ENCODE measurements around the gene KSR2.

The KSR2 gene

GRCh38 chr12:117502633-117503032, 466.2 kb downstream of the KSR2 start:
- no peak for FAIRE-seq

GRCh38 chr12:117502233-117502632, 466.6 kb downstream of the KSR2 start:
- DNase-seq (ENCODE audit: low spot score), result no peak
- no peak for FAIRE-seq

More at GRCh38 chr12:117502633-117503032, 466.2 kb downstream of the KSR2 start:
- DNase-seq (ENCODE audit: low spot score), result no peak

GRCh38 chr12:117501076-117501869, 467.5 kb downstream of the KSR2 start:
- FAIRE-seq (no peak), DNase-seq (ENCODE audit: low spot score) (no peak)

- DNase-seq (ENCODE audit: low spot score) (no peak), FAIRE-seq (no peak)
These were observed 468.9 kb downstream of the KSR2 start for GRCh38 chr12:117499759-117500485.

GRCh38 chr12:117498880-117499279, 469.9 kb downstream of the KSR2 start:
- no peak for FAIRE-seq
- DNase-seq (ENCODE audit: low spot score), result no peak

GRCh38 chr12:117498256-117498655, 470.5 kb downstream of the KSR2 start:
- no peak for DNase-seq (ENCODE audit: low spot score)

GRCh38 chr12:117497407-117497806, 471.4 kb downstream of the KSR2 start:
- no peak for FAIRE-seq
- DNase-seq (ENCODE audit: low spot score), result no peak

More at GRCh38 chr12:117498256-117498655, 470.5 kb downstream of the KSR2 start:
- no peak for FAIRE-seq

GRCh38 chr12:117494833-117495655, 473.7 kb downstream of the KSR2 start:
- FAIRE-seq, result no peak
- DNase-seq (ENCODE audit: low spot score), result no peak

GRCh38 chr12:117491711-117492110, 477.1 kb downstream of the KSR2 start:
- no peak for DNase-seq (ENCODE audit: low spot score)
- FAIRE-seq, result no peak

GRCh38 chr12:117490130-117490529, 478.7 kb downstream of the KSR2 start:
- no peak for DNase-seq (ENCODE audit: low spot score)
- FAIRE-seq, result no peak

- DNase-seq (ENCODE audit: low spot score) (no peak), FAIRE-seq (no peak)
These were observed 479.1 kb downstream of the KSR2 start for GRCh38 chr12:117489671-117490070.

GRCh38 chr12:117486840-117487659, 481.7 kb downstream of the KSR2 start:
- DNase-seq (ENCODE audit: low spot score) (peak; percentile 92), FAIRE-seq (peak; percentile 97)

GRCh38 chr12:117485984-117486839, 482.6 kb downstream of the KSR2 start:
- FAIRE-seq, result no peak
- DNase-seq (ENCODE audit: low spot score), result no peak

- FAIRE-seq (no peak), DNase-seq (ENCODE audit: low spot score) (no peak)
These were observed 483.9 kb downstream of the KSR2 start for GRCh38 chr12:117484901-117485300.

- DNase-seq (ENCODE audit: low spot score) (no peak), FAIRE-seq (no peak)
These were observed 485.3 kb downstream of the KSR2 start for GRCh38 chr12:117483501-117483900.

GRCh38 chr12:117481470-117481869, 487.3 kb downstream of the KSR2 start:
- no peak for FAIRE-seq

GRCh38 chr12:117476341-117476740, 492.4 kb downstream of the KSR2 start:
- DNase-seq (ENCODE audit: low spot score), result no peak
- FAIRE-seq, result no peak

More at GRCh38 chr12:117481470-117481869, 487.3 kb downstream of the KSR2 start:
- no peak for DNase-seq (ENCODE audit: low spot score)

- FAIRE-seq (no peak), DNase-seq (ENCODE audit: low spot score) (no peak)
These were observed 494.9 kb downstream of the KSR2 start for GRCh38 chr12:117473856-117474255.

- FAIRE-seq (no peak), DNase-seq (ENCODE audit: low spot score) (no peak)
These were observed 495.8 kb downstream of the KSR2 start for GRCh38 chr12:117472983-117473382.

- FAIRE-seq (no peak), DNase-seq (ENCODE audit: low spot score) (no peak)
These were observed 498.0 kb downstream of the KSR2 start for GRCh38 chr12:117470804-117471203.

Measured in urothelium cell line (cell line).